Bronchial epithelial cell (primary cell): ENCODE data around the gene PA2G4. TPM values are rescaled to one million over a fixed set of nuclear protein-coding genes. Genes with fewer than 3 reads are reported as not detected.

Source experiments
- DNase-seq: peaks from one replicate; pipeline ENCODE4 v3.0.0-alpha.2; 2010; ENCODE audit warnings: low read depth
- FAIRE-seq: peaks from 2 replicates; lab custom pipeline; 2011; peaks lifted over from hg19 to GRCh38; lab: Jason Lieb, UNC
- H3K27me3 ChIP-seq: 2 replicates; pipeline ENCODE4 v1.5.1; 2011; ENCODE audit warnings: low read length; ENCODE audit not compliant: control insufficient read depth, insufficient read depth
- H3K36me3 ChIP-seq: 2 replicates; pipeline ENCODE4 v1.5.1; 2011; ENCODE audit warnings: low read length; ENCODE audit not compliant: control insufficient read depth, insufficient read depth
- H3K4me3 ChIP-seq: 2 replicates; pipeline ENCODE4 v1.5.1; 2011; ENCODE audit warnings: mild to moderate bottlenecking, low read depth, low read length, control low read depth
- total RNA-seq: library from RNA; depleted of rRNA; stranded (reverse); fragments of >200 nt; gene quantifications from 2 replicates; pipeline ENCODE4 v1.2.1, GENCODE V29; 2014
- TF ChIP-seq, protein P1 (sequence below): IDR thresholded peaks from 2 replicates; pipeline ENCODE4 v1.5.1; 2011; ENCODE audit warnings: mild to moderate bottlenecking, moderate library complexity, low read length, control low read depth, inconsistent platforms; ENCODE audit not compliant: insufficient read depth, severe bottlenecking

Gene PA2G4
- total RNA-seq, 1 donor from 2014 or later, result 172 TPM

GRCh38 chr12:56151672-56152131, 47.3 kb downstream of the PA2G4 start:
- no peak for FAIRE-seq
- TF ChIP-seq, protein P1, sequence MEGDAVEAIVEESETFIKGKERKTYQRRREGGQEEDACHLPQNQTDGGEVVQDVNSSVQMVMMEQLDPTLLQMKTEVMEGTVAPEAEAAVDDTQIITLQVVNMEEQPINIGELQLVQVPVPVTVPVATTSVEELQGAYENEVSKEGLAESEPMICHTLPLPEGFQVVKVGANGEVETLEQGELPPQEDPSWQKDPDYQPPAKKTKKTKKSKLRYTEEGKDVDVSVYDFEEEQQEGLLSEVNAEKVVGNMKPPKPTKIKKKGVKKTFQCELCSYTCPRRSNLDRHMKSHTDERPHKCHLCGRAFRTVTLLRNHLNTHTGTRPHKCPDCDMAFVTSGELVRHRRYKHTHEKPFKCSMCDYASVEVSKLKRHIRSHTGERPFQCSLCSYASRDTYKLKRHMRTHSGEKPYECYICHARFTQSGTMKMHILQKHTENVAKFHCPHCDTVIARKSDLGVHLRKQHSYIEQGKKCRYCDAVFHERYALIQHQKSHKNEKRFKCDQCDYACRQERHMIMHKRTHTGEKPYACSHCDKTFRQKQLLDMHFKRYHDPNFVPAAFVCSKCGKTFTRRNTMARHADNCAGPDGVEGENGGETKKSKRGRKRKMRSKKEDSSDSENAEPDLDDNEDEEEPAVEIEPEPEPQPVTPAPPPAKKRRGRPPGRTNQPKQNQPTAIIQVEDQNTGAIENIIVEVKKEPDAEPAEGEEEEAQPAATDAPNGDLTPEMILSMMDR, result peak; percentile 63
- Histone ChIP-seq H3K36me3 (no peaks in the 10 kb centered on the region), H3K27me3 (no peaks in the 10 kb centered on the region), H3K4me3 (peak overlapping the region; percentile 48)
- peak; percentile 47 for DNase-seq

DNA sequence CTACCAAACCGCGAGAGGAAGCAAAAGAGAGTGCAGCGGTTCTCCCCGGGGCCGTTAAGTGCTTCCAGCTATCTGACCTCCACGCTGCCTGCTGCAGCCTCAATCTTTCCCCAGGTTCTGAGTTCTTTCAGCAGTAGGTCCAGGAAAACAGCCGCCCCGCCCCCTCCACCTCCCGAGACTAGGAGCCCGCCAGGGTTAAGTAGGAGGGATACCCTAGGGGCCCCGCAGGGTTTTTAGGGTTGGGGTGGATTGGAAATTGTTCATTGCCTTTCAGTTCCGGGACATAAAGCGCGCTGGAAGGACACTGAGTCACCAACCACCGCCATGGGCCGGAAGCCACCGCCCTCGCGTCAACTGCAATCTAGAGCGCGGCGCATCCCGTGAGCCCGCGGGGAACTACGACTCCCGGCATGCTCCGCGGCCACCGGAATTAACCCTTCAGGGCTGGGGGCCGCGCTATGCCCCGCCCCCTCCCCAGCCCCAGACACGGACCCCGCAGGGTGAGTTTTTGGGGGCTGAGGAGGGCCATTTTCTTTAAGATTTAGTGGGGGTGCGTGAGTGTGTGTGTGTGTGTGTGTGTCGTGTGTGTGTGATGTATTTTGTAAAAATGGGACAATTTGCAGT, 47.9 kb downstream of the PA2G4 start, which contains the start of gene MYL6B:
TSS of gene MYL6B (plus strand) at position 456 of the 624 bp plus-strand sequence. CDS start 1,332 bp downstream, outside the sequence.
- TF ChIP-seq, protein P1, result no peak
- DNase-seq (peak; percentile 83), FAIRE-seq (no peak)
- H3K27me3 ChIP-seq, result no peaks in the 10 kb centered on the region
- no peaks in the 10 kb centered on the region for H3K36me3 ChIP-seq
- H3K4me3 ChIP-seq, result peak within 1 kb of the TSS; percentile 48

- Histone ChIP-seq H3K27me3 (no peaks in the 10 kb centered on the region), H3K36me3 (no peaks in the 10 kb centered on the region), H3K4me3 (peak overlapping the region; percentile 48)
- DNase-seq, result no peak
- TF ChIP-seq, protein P1, result no peak
- FAIRE-seq, result no peak
Measured at GRCh38 chr12:56152756-56153677, 48.7 kb downstream of the PA2G4 start.

- Histone ChIP-seq H3K4me3 (no peak overlapping the region), H3K36me3 (no peaks in the 10 kb centered on the region), H3K27me3 (no peaks in the 10 kb centered on the region)
- FAIRE-seq (no peak), DNase-seq (no peak)
- TF ChIP-seq, protein P1, result no peak
Measured at GRCh38 chr12:56153678-56154065, 49.3 kb downstream of the PA2G4 start.

DNA sequence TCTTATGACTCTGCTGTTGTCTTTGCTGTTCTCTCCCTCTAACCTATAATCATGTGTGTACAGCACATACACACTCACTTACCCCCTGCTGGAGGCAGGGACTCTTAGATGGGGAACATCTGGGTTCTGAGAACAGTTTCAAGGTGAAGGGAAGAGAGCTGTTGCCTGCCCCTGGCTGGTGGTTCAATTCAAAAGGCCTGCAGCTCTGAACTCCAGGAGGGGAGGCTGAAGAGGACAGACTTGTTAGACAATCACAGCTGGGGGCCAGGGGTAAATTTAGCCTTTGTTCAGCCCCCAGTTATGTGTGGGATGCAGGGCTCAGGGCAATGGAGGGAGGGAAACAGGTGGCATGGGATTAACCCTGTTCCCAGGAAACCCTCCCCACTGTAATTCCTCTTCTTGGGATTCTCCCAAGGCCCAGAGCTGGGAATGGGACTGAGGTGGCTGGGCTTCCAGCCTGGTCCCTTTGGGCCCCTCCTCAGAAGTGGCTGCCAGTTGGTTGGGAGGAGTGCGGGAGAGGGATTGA, 50.0 kb downstream of the PA2G4 start:
- no peak for FAIRE-seq
- TF ChIP-seq, protein P1, result no peak
- Histone ChIP-seq H3K36me3 (no peaks in the 10 kb centered on the region), H3K27me3 (no peaks in the 10 kb centered on the region), H3K4me3 (no peak overlapping the region)
- DNase-seq, result no peak
